Endothelial cell of umbilical vein (primary cell): Measurements from ENCODE around the gene MAGEA10.

ENCODE experiments used
- EZH2 ChIP-seq: IDR thresholded peaks from 2 replicates; pipeline ENCODE4 v1.6.1; 2012; ENCODE audit warnings: borderline replicate concordance, low read depth, mild to moderate bottlenecking, moderate library complexity, low read length, inconsistent platforms; ENCODE audit not compliant: severe bottlenecking
- FOS ChIP-seq: IDR thresholded peaks from 2 replicates; pipeline ENCODE4 v1.6.1; 2011; ENCODE audit warnings: mild to moderate bottlenecking, low read length, moderate library complexity, borderline replicate concordance; ENCODE audit not compliant: insufficient read depth
- GATA2 ChIP-seq: IDR thresholded peaks from 2 replicates; pipeline ENCODE4 v1.7.0; 2011; ENCODE audit warnings: low read depth, mild to moderate bottlenecking, moderate library complexity, mixed read lengths, low read length; ENCODE audit not compliant: insufficient read length, insufficient read depth
- JUN ChIP-seq: IDR thresholded peaks from 2 replicates; pipeline ENCODE4 v1.6.1; 2011; ENCODE audit warnings: borderline replicate concordance, low read depth; ENCODE audit not compliant: insufficient read length, insufficient read depth
- MYC ChIP-seq: IDR thresholded peaks from one replicate; pipeline ENCODE4 v1.6.1; 2011; ENCODE audit warnings: mild to moderate bottlenecking, low read depth, low read length
- POLR2A ChIP-seq: IDR thresholded peaks from 2 replicates; pipeline ENCODE4 v1.6.1; 2012; ENCODE audit warnings: low read depth, mild to moderate bottlenecking, control low read depth, low read length
- TF ChIP-seq, protein P1 (sequence below), 2 donors: IDR thresholded peaks; 1 replicate in 1 of 2; 2 replicates in 1 of 2; pipeline ENCODE4 v1.5.1; 2011; ENCODE audit warnings: low read length in 2 of 2, mild to moderate bottlenecking in 2 of 2, moderate library complexity in 2 of 2, control low read depth in 1 of 2, inconsistent platforms in 1 of 2, low read depth in 1 of 2; ENCODE audit not compliant: insufficient read depth in 1 of 2; ENCODE audit errors: extremely low read depth in 1 of 2
- TF ChIP-seq, protein P2 (sequence below): IDR thresholded peaks from 2 replicates; pipeline ENCODE4 v1.6.1; 2011; ENCODE audit not compliant: insufficient read depth, insufficient read length

DNA sequence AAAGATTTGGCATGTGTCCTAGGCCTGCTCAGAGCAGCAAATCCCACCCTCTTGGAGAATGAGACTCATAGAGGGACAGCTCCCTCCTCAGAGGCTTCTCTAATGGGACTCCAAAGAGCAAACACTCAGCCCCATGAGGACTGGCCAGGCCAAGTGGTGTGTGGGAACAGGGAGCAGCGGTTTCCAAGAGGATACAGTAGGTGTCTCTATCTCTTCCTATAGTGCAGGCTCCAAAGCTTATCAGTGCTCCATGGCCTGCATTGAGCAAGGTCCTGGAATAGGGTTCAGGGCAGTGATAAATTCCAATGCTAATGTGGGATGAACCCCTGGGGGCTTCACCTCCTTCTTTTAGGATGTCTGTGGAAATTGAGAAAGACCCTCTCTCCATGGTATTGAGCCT, 15.7 kb upstream of the MAGEA10 start:
- TF ChIP-seq EZH2 (no peak), POLR2A (no peak), MYC (no peak), JUN (no peak), GATA2 (no peak), FOS (no peak)
- TF ChIP-seq, protein P1, sequence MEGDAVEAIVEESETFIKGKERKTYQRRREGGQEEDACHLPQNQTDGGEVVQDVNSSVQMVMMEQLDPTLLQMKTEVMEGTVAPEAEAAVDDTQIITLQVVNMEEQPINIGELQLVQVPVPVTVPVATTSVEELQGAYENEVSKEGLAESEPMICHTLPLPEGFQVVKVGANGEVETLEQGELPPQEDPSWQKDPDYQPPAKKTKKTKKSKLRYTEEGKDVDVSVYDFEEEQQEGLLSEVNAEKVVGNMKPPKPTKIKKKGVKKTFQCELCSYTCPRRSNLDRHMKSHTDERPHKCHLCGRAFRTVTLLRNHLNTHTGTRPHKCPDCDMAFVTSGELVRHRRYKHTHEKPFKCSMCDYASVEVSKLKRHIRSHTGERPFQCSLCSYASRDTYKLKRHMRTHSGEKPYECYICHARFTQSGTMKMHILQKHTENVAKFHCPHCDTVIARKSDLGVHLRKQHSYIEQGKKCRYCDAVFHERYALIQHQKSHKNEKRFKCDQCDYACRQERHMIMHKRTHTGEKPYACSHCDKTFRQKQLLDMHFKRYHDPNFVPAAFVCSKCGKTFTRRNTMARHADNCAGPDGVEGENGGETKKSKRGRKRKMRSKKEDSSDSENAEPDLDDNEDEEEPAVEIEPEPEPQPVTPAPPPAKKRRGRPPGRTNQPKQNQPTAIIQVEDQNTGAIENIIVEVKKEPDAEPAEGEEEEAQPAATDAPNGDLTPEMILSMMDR (IDR thresholded peaks at IDR 0.05; ENCODE audit: extremely low read depth in 1 of 2, insufficient read depth in 1 of 2, low read depth in 1 of 2, low read length in 2 of 2) = no peak
- TF ChIP-seq, protein P2, sequence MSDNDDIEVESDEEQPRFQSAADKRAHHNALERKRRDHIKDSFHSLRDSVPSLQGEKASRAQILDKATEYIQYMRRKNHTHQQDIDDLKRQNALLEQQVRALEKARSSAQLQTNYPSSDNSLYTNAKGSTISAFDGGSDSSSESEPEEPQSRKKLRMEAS = no peak
